ENCODE results near the gene SYNPO2L. TPM values are rescaled to one million over a fixed set of nuclear protein-coding genes. Genes with fewer than 3 reads are reported as not detected.

SYNPO2L gene
- total RNA-seq, 1 experiment from 2014 or later, result 0.16 TPM

- no peak for TF ChIP-seq CTCF (IDR thresholded peaks at IDR 0.05; ENCODE audit: insufficient read depth in 1 of 2, low read depth in 1 of 2, low read length in 1 of 2, severe bottlenecking in 1 of 2, unreplicated experiment in 1 of 2)
- H3K4me3 ChIP-seq (ENCODE audit: low read depth, low read length), result no peak overlapping the region
- H3K36me3 ChIP-seq (ENCODE audit: control insufficient read depth, insufficient read depth, low read length), result no peaks in the 10 kb centered on the region
- H3K9me3 ChIP-seq, result no peaks in the 10 kb centered on the region
- peak; percentile 75 to 87 for DNase-seq
- ChIA-PET POLR2A (interaction anchor here (0.5 to 0.7 kb wide), 3 partner anchors 24 to 114 kb away, joined by 3 to 6 read pairs (median 3); no protein-coding TSS in a partner anchor), CTCF (interaction anchor here (0.5 to 2.9 kb wide), 2 partner anchors 120 to 136 kb away, joined by 3 to 15 read pairs; no protein-coding TSS in a partner anchor)
- Mint-ChIP-seq H3K9me3 (ENCODE audit: unreplicated experiment) (no peaks in the 10 kb centered on the region), H3K27me3 (ENCODE audit: insufficient read depth, unreplicated experiment) (no peaks in the 10 kb centered on the region), H3K27ac (ENCODE audit: unreplicated experiment) (peak overlapping the region; percentile 0), H3K36me3 (ENCODE audit: insufficient read depth, unreplicated experiment) (peaks cover 4% of the 10 kb centered on the region), H3K4me3 (ENCODE audit: unreplicated experiment) (peak overlapping the region; percentile 6), H3K4me1 (ENCODE audit: low read depth, unreplicated experiment) (peaks cover 43% of the 10 kb centered on the region)
- H3K4me1 ChIP-seq, result peaks cover 41% of the 10 kb centered on the region
- H3K27me3 ChIP-seq (replicated peaks; ENCODE audit: control insufficient read depth, insufficient read depth, low read length), result no peaks in the 10 kb centered on the region
- BruUV-seq (replicated peaks), result no TSS peak
- intact Hi-C loops (cut with micrococcal nuclease; ENCODE audit: unreplicated experiment), result loop anchor here (10.0 kb wide), 1 partner anchor 234 kb away; the partner anchor contains the start of gene ANXA7
These were observed 6.6 kb downstream of the SYNPO2L start for GRCh38 chr10:73648975-73649829.

DNA sequence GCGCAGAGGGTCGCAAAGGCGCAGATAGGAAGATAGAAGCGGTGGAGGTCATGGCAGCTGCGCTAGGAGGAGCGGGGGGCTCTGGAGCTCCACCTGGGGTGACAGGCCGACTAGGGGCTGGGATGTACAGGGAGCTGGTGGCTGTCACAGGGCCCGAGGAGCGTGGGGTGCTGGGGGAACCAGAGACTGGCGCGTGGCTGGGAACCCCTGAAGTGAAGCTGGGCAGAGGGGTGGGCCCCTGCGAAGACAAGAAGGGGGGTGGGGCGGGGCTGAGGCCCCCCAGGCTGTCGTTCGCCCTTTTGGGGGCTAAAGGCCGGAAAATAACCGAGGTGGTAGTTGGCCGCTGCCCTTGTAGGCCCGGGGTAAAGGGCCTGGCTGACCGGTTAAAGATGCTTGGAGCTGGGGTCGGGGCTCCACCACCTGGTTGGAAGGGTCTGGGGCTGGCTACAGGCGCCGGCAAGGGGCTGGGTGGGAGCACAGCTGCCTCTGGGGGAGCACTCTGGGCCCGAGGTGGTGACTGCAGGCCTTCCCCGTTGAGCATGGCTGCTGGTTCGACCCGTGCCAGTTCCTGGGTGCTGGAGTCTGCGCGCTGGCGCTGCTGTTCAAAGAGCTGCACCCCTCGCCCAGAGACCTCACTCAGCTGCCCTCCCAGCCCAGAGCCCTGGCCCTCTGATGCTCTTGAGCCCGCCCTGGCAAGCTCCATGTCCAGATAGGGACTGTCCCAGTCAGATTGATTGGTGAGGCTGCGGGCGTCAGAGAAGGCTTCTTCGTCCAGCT, 7.8 kb downstream of the SYNPO2L start:
- BruUV-seq (replicated peaks), result no TSS peak
- Mint-ChIP-seq H3K36me3 (ENCODE audit: insufficient read depth, unreplicated experiment) (peaks cover 4% of the 10 kb centered on the region), H3K27me3 (ENCODE audit: insufficient read depth, unreplicated experiment) (no peaks in the 10 kb centered on the region), H3K4me3 (ENCODE audit: unreplicated experiment) (no peak overlapping the region), H3K27ac (ENCODE audit: unreplicated experiment) (peak overlapping the region; percentile 0), H3K4me1 (ENCODE audit: low read depth, unreplicated experiment) (peaks cover 44% of the 10 kb centered on the region), H3K9me3 (ENCODE audit: unreplicated experiment) (no peaks in the 10 kb centered on the region)
- Histone ChIP-seq H3K36me3 (ENCODE audit: control insufficient read depth, insufficient read depth, low read length) (no peaks in the 10 kb centered on the region), H3K4me3 (ENCODE audit: low read depth, low read length) (peak overlapping the region; percentile 16), H3K4me1 (peaks cover 41% of the 10 kb centered on the region), H3K27me3 (replicated peaks; ENCODE audit: control insufficient read depth, insufficient read depth, low read length) (no peaks in the 10 kb centered on the region), H3K9me3 (no peaks in the 10 kb centered on the region)
- no peak for TF ChIP-seq CTCF (IDR thresholded peaks at IDR 0.05; ENCODE audit: insufficient read depth in 1 of 2, low read depth in 1 of 2, low read length in 1 of 2, severe bottlenecking in 1 of 2, unreplicated experiment in 1 of 2)
- intact Hi-C loops (cut with micrococcal nuclease; ENCODE audit: unreplicated experiment), result loop anchor here (10.0 kb wide), 1 partner anchor 233 kb away; the partner anchor contains the start of gene ANXA7
- ChIA-PET POLR2A (interaction anchor here (0.5 to 1.0 kb wide), 3 partner anchors 22 to 133 kb away, joined by 3 to 6 read pairs (median 4); partner anchors contain the start of gene CHCHD1), CTCF (interaction anchor here (0.5 to 2.9 kb wide), 2 partner anchors 118 to 649 kb away, joined by 4 to 15 read pairs; no protein-coding TSS in a partner anchor)
- no peak for DNase-seq
